Activated T-helper 2 cell treated with anti-CD3 and anti-CD28 coated beads, Interferon-gamma antibody, Interleukin-2, Interleukin-4, amounts not matched to agents 10 μg/mL and 5 μg/mL and 100 μg/mL, durations not matched to agents 14 hours and 24 hours and 36 hours (primary cell): Measurements from ENCODE around the gene DST. TPM values are rescaled to one million over a fixed set of nuclear protein-coding genes. Genes with fewer than 3 reads are reported as not detected.

Experiments used
- DNase-seq: peaks from one replicate; pipeline ENCODE4 v3.0.0; 2021; ENCODE audit warnings: low spot score
- H3K27ac Mint-ChIP-seq: one replicate; pipeline ENCODE4 v1.8.0; 2021; ENCODE audit warnings: mixed read lengths
- H3K27me3 Mint-ChIP-seq: one replicate; pipeline ENCODE4 v1.8.0; 2021; ENCODE audit warnings: low read depth, mixed read lengths
- H3K36me3 Mint-ChIP-seq: one replicate; pipeline ENCODE4 v1.8.0; 2021; ENCODE audit warnings: low read depth, mixed read lengths
- H3K4me1 Mint-ChIP-seq: one replicate; pipeline ENCODE4 v1.8.0; 2021; ENCODE audit warnings: low read depth, mixed read lengths
- H3K4me3 Mint-ChIP-seq: one replicate; pipeline ENCODE4 v1.8.0; 2021; ENCODE audit warnings: low read depth, mild to moderate bottlenecking, moderate library complexity, mixed read lengths
- H3K9me3 Mint-ChIP-seq: one replicate; pipeline ENCODE4 v1.8.0; 2021; ENCODE audit warnings: mixed read lengths
- intact Hi-C: fragments of 100-400 bp; cut with micrococcal nuclease; formaldehyde crosslinking; loops from one replicate; pipeline ENCODE4 v1.15.1; 2023
- total RNA-seq: library from RNA; stranded (reverse); gene quantifications from 2 replicates; pipeline ENCODE4 v1.2.3, GENCODE V29; 2022

DST gene
- total RNA-seq, 1 donor from 2014 or later, result 7.2 TPM

- Mint-ChIP-seq H3K9me3 (no peaks in the 10 kb centered on the region), H3K27ac (no peak overlapping the region), H3K4me3 (no peak overlapping the region), H3K36me3 (no peaks in the 10 kb centered on the region), H3K4me1 (no peaks in the 10 kb centered on the region), H3K27me3 (no peaks in the 10 kb centered on the region)
- intact Hi-C loops, result no loop called here
- no peak for DNase-seq
Measured at GRCh38 chr6:56532766-56533551, 109.7 kb downstream of the DST start.

GRCh38 chr6:56531839-56532595, 110.7 kb downstream of the DST start:
- Mint-ChIP-seq H3K27ac (no peak overlapping the region), H3K27me3 (no peaks in the 10 kb centered on the region)
- intact Hi-C loops, result no loop called here

GRCh38 chr6:56529594-56530191, 113.0 kb downstream of the DST start:
- no peak for DNase-seq
- intact Hi-C loops, result no loop called here
- H3K4me3 Mint-ChIP-seq, result no peak overlapping the region
- H3K27me3 Mint-ChIP-seq, result no peaks in the 10 kb centered on the region
- no peaks in the 10 kb centered on the region for H3K4me1 Mint-ChIP-seq
- H3K36me3 Mint-ChIP-seq, result no peaks in the 10 kb centered on the region
- no peaks in the 10 kb centered on the region for H3K9me3 Mint-ChIP-seq
- H3K27ac Mint-ChIP-seq, result no peak overlapping the region

More at GRCh38 chr6:56531839-56532595, 110.7 kb downstream of the DST start:
- Mint-ChIP-seq H3K9me3 (no peaks in the 10 kb centered on the region), H3K4me3 (no peak overlapping the region), H3K36me3 (no peaks in the 10 kb centered on the region), H3K4me1 (no peaks in the 10 kb centered on the region)
- no peak for DNase-seq

- Mint-ChIP-seq H3K27ac (no peak overlapping the region), H3K4me3 (no peak overlapping the region), H3K4me1 (no peaks in the 10 kb centered on the region), H3K27me3 (no peaks in the 10 kb centered on the region), H3K9me3 (no peaks in the 10 kb centered on the region), H3K36me3 (no peaks in the 10 kb centered on the region)
- DNase-seq, result no peak
- intact Hi-C loops, result no loop called here
Measured at GRCh38 chr6:56528412-56528841, 114.3 kb downstream of the DST start.

GRCh38 chr6:56527934-56528333, 114.8 kb downstream of the DST start:
- Mint-ChIP-seq H3K4me1 (no peaks in the 10 kb centered on the region), H3K27ac (no peak overlapping the region), H3K27me3 (no peaks in the 10 kb centered on the region), H3K9me3 (no peaks in the 10 kb centered on the region), H3K36me3 (no peaks in the 10 kb centered on the region), H3K4me3 (no peak overlapping the region)
- intact Hi-C loops, result no loop called here
- DNase-seq, result no peak

GRCh38 chr6:56526860-56527544, 115.7 kb downstream of the DST start:
- H3K27ac Mint-ChIP-seq, result no peak overlapping the region
- intact Hi-C loops, result no loop called here
- no peak for DNase-seq
- no peak overlapping the region for H3K4me3 Mint-ChIP-seq
- no peaks in the 10 kb centered on the region for H3K9me3 Mint-ChIP-seq
- H3K4me1 Mint-ChIP-seq, result no peaks in the 10 kb centered on the region
- no peaks in the 10 kb centered on the region for H3K27me3 Mint-ChIP-seq
- no peaks in the 10 kb centered on the region for H3K36me3 Mint-ChIP-seq

- Mint-ChIP-seq H3K4me3 (no peak overlapping the region), H3K9me3 (no peaks in the 10 kb centered on the region), H3K27me3 (no peaks in the 10 kb centered on the region), H3K27ac (no peak overlapping the region), H3K36me3 (no peaks in the 10 kb centered on the region), H3K4me1 (no peaks in the 10 kb centered on the region)
- no peak for DNase-seq
- intact Hi-C loops, result no loop called here
Measured at GRCh38 chr6:56525974-56526789, 116.5 kb downstream of the DST start.

- Mint-ChIP-seq H3K27me3 (no peaks in the 10 kb centered on the region), H3K4me1 (no peaks in the 10 kb centered on the region), H3K36me3 (no peaks in the 10 kb centered on the region), H3K27ac (no peak overlapping the region), H3K4me3 (no peak overlapping the region), H3K9me3 (no peaks in the 10 kb centered on the region)
- intact Hi-C loops, result no loop called here
- DNase-seq, result no peak
Measured at GRCh38 chr6:56524891-56525703, 117.6 kb downstream of the DST start.

GRCh38 chr6:56522495-56523270, 120.0 kb downstream of the DST start:
- no peaks in the 10 kb centered on the region for H3K36me3 Mint-ChIP-seq
- no peak overlapping the region for H3K4me3 Mint-ChIP-seq
- intact Hi-C loops, result no loop called here
- peaks cover 2% of the 10 kb centered on the region for H3K27me3 Mint-ChIP-seq
- DNase-seq, result no peak
- no peak overlapping the region for H3K27ac Mint-ChIP-seq
- H3K4me1 Mint-ChIP-seq, result no peaks in the 10 kb centered on the region
- no peaks in the 10 kb centered on the region for H3K9me3 Mint-ChIP-seq

GRCh38 chr6:56521976-56522375, 120.7 kb downstream of the DST start:
- no peaks in the 10 kb centered on the region for H3K36me3 Mint-ChIP-seq
- no peak for DNase-seq
- intact Hi-C loops, result no loop called here
- no peaks in the 10 kb centered on the region for H3K9me3 Mint-ChIP-seq
- H3K27ac Mint-ChIP-seq, result no peak overlapping the region
- H3K4me1 Mint-ChIP-seq, result no peaks in the 10 kb centered on the region
- H3K27me3 Mint-ChIP-seq, result peaks cover 2% of the 10 kb centered on the region
- H3K4me3 Mint-ChIP-seq, result no peak overlapping the region

GRCh38 chr6:56521454-56521853, 121.2 kb downstream of the DST start:
- intact Hi-C loops, result no loop called here
- Mint-ChIP-seq H3K27me3 (peaks cover 2% of the 10 kb centered on the region), H3K9me3 (no peaks in the 10 kb centered on the region), H3K36me3 (no peaks in the 10 kb centered on the region), H3K27ac (no peak overlapping the region), H3K4me1 (no peaks in the 10 kb centered on the region), H3K4me3 (no peak overlapping the region)
- no peak for DNase-seq
